Stimulated activated CD8-positive, alpha-beta memory T cell treated with anti-CD3 and anti-CD28 coated beads, Interleukin-15, amount 100 ng/mL, for 48 hours (primary cell): ENCODE measurements around the gene ZNF22.

Source experiments
- DNase-seq, 2 donors: peaks; one replicate each; pipeline ENCODE4 v3.0.0-alpha.2; 2020; ENCODE audit warnings: low read depth in 2 of 2

The ZNF22 gene

GRCh38 chr10:45015590-45015989 is 14.9 kb downstream of the ZNF22 start:
- no peak for DNase-seq

- no peak for DNase-seq
Measured at GRCh38 chr10:45023426-45023825, 22.7 kb downstream of the ZNF22 start.

- no peak for DNase-seq
Measured at GRCh38 chr10:45034301-45034700, 33.6 kb downstream of the ZNF22 start.

DNA sequence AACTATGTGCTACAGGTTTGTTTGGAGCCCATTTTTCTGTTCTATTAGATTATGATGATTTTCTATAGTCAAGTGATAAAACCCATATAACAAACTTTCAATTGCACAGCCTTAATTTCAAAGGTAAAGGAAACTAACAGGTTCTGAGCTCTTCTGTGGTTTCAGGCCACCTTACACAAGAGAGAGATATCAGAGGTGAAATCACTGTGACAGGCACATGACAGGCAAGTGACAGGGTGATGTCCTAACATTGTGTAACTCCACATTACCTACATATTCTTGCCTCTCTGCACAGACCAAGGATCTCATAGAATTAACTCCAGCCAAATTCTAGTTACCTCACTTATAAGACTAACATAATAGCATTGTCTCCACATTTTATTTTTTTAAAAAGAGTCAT is 35.0 kb downstream of the ZNF22 start:
- no peak for DNase-seq

GRCh38 chr10:45040921-45041542 is 40.3 kb downstream of the ZNF22 start:
- no peak for DNase-seq

GRCh38 chr10:45044290-45044689 is 43.6 kb downstream of the ZNF22 start:
- no peak for DNase-seq

DNA sequence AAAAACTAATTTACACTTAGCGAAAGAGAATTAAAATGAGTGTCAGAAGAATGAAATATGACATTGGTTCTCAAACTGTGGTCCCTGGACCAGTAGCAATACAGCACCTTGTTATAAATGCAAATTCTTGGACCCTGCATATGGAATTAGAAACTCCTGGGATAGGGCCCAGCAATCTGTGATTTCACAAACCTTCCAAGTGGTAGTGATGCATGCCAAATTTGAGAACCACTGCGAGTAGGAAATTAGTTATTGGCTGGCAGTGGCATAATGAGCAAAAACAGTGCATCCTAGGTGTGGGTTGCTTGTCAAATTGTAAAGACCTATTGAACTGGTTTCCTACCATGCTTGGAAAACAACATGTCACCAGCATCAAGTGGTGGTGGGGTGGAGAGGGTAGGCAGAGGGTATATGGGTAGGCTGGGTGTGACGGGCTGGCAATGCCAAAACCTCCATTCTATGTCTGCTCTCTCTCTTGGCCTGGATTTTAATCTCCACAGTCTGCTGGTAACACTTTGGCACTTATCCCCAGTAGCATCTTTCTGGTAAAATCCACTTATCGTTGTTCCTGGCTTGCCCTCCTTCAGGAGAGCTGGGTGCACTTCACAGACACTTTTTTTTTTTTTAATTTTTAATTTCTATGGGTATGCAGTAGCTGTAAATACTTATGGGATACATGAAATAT is 50.0 kb downstream of the ZNF22 start:
- no peak for DNase-seq

DNA sequence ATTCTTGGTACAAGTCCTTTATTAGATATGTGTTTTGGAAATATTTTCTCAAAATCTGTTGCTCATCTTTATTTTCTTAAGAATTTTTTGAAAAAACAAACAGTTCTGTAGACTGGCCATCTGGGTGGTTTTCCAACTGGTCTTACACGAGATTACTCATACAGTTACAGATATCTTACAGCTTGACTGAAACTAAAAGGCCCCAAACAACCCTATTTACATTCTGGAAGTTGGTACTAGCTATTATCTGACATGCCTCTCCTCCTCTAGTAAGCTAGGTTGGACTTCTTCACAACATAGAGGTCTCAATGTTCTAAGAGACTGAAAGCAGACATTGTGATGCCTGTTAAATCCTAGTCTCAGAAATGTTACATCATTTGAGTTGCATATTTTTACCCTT is 52.0 kb downstream of the ZNF22 start:
- DNase-seq, result no peak

DNA sequence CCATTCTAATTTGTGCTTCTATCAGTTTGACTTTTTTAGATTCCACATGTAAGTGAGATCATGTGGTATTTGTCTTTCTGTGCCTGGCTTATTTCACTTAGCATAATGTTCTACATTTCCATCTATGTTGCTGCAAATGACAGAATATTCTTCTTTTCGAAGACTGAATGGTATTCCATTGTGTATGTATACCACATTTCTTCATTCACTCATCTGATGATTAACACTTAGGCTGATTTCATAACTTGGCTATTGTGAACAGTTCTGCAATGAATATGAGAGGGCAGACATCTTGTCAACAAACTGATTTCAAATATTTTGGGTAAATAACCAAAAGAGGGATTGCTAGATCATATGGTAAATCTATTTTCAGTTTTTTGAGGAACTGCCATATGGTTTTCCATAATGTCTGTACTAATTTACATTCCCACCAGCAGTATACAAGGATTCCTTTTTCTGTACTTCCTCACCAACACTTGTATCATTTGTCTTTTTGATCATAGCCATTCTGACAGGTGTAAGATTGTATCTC is 52.9 kb downstream of the ZNF22 start:
- no peak for DNase-seq
